Measurements from ENCODE around the gene MAML3. TPM values are rescaled to one million over a fixed set of nuclear protein-coding genes. Genes with fewer than 3 reads are reported as not detected.

Gene MAML3
- total and polyA plus RNA-seq, 9 donors: 11.1 to 23.8 (median 14.9) TPM

- H3K27me3 ChIP-seq: no peaks in the 10 kb centered on the region
- no peak for TF ChIP-seq CTCF (IDR thresholded peaks at IDR 0.05)
- no peak for TF ChIP-seq EP300 (IDR thresholded peaks at IDR 0.05)
- TF ChIP-seq POLR2A (IDR thresholded peaks at IDR 0.05): no peak
- H3K9me3 ChIP-seq: no peaks in the 10 kb centered on the region
- 18 to 20% (median 19%) methylated on average over 8 of the region's 8 CpGs for WGBS, 3 donors
- peak; percentile 63 to 74 (median 70) for DNase-seq
- peaks cover 8% of the 10 kb centered on the region for H3K4me1 ChIP-seq (ENCODE audit: insufficient read depth)
- no peak overlapping the region for H3K4me3 ChIP-seq
- H3K36me3 ChIP-seq: no peaks in the 10 kb centered on the region
- intact Hi-C loops (cut with DNase I): no loop called here
- H3K27ac ChIP-seq: peak overlapping the region; percentile 47 to 53
Measured at GRCh38 chr4:140163029-140163810, 9.2 kb upstream of the MAML3 start.

DNA sequence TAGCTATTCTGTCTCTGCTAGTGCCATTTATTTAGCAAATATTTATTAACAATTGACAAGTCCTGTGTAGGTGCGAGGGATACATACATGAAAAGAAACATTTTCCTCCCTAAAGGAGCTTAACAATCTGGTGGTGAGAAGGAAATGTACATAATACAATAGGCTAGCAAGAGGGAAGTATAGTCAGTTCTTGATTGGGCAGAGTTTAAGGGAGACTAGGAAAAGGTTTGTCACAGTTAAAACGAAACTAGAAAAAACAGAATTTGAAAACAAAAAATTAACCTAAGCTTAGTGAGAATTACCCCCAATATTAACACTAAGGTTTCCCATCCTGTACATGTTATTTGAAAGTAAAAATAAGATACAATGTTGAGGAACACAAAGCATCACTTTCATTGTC is 8.6 kb upstream of the MAML3 start:
- Histone ChIP-seq H3K4me3 (no peak overlapping the region), H3K4me1 (ENCODE audit: insufficient read depth) (peaks cover 13% of the 10 kb centered on the region), H3K27me3 (no peaks in the 10 kb centered on the region), H3K9me3 (no peaks in the 10 kb centered on the region), H3K36me3 (no peaks in the 10 kb centered on the region), H3K27ac (peak overlapping the region in 1 of 2 donors; percentile 53)
- TF ChIP-seq POLR2A (IDR thresholded peaks at IDR 0.05) (no peak), EP300 (IDR thresholded peaks at IDR 0.05) (no peak), CTCF (IDR thresholded peaks at IDR 0.05) (no peak)
- no peak for DNase-seq
- WGBS, 3 donors: 43 to 55% (median 48%) methylated on average over 2 of the region's 2 CpGs
- intact Hi-C loops (cut with DNase I): no loop called here

GRCh38 chr4:140158365-140159030 is 4.5 kb upstream of the MAML3 start:
- intact Hi-C loops (cut with DNase I): loop anchor here in 2 of 4 donors (10.0 kb wide), 6 partner anchors 114 to 504 kb away; no protein-coding TSS in a partner anchor
- Histone ChIP-seq H3K9me3 (no peaks in the 10 kb centered on the region), H3K27me3 (no peaks in the 10 kb centered on the region), H3K27ac (peak overlapping the region in 1 of 2 donors; percentile 71), H3K4me3 (no peak overlapping the region), H3K36me3 (no peaks in the 10 kb centered on the region), H3K4me1 (ENCODE audit: insufficient read depth) (peaks cover 11% of the 10 kb centered on the region)
- no peak for TF ChIP-seq POLR2A (IDR thresholded peaks at IDR 0.05)
- TF ChIP-seq EP300 (IDR thresholded peaks at IDR 0.05): no peak
- TF ChIP-seq CTCF (IDR thresholded peaks at IDR 0.05): no peak
- peak in 2 of 5 donors; percentile 34 to 41 for DNase-seq
- WGBS, 3 donors: 2 to 14% (median 6%) methylated on average over 3 of the region's 3 CpGs

DNA sequence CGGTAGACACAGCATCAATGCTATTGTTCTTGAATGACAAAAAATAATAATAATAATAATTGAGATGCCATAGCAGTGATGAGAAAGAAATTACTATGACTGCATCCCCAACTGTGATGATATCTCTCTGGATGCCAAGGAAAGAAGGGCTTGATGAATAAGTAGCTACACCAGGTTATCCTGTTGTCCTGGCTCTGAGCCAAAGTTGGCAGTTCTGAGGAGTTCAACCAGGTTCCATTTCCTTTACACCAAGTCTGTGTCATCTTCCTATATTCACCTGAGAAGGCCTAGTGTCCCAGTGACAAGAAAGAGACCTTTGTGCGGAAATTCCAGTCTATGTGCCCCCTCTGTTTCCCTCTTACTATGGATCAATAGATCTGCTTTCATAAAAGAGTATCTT is 3.4 kb upstream of the MAML3 start:
- TF ChIP-seq POLR2A (IDR thresholded peaks at IDR 0.05): no peak
- no peak for TF ChIP-seq EP300 (IDR thresholded peaks at IDR 0.05)
- no peak for TF ChIP-seq CTCF (IDR thresholded peaks at IDR 0.05)
- Histone ChIP-seq H3K4me3 (no peak overlapping the region), H3K4me1 (ENCODE audit: insufficient read depth) (peaks cover 8% of the 10 kb centered on the region), H3K36me3 (no peaks in the 10 kb centered on the region), H3K9me3 (no peaks in the 10 kb centered on the region), H3K27ac (peak overlapping the region; percentile 53 to 71), H3K27me3 (no peaks in the 10 kb centered on the region)
- 94 to 97% (median 96%) methylated on average over 2 of the region's 2 CpGs for WGBS, 3 donors
- no peak for DNase-seq
- intact Hi-C loops (cut with DNase I): loop anchor here in 2 of 4 donors (10.0 kb wide), 6 partner anchors 113 to 503 kb away; no protein-coding TSS in a partner anchor
